ENCODE results near the gene ZNF484.

DNA sequence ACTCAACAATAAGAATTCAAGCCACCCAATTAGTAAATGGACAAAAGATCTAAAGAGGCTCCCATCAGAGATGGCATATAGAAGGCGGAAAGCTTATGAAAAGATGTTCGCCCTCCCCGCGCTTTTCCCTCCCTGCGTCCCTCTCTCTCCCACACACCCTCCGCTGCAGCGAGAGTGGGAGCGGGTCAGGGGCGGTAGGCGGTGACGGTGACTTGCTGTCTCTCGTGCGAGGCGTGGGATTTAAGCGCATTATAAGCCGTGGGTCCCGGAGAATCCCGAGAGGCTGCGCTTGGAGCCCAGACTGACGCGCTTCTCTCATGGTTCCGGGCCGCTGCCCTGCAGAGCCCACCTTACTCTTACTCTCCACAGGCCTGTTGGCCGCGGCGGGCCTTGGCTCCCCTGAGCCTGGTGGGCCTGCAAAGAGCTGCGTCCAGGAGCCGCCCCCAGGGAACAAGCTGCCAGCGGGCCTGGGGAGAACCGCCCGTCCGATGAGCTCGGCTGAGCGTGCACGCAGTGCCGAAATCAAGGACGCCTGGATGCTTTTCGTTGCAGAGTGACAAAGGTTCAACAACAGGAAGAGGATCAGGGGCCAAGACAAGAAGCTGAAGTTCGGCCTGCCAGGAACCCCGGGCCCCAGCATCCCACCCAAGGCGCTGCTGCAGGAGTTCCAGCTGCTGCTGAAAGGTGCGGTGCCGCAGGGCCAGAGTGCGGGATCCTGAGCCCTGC is 70.6 kb downstream of the ZNF484 start:
- TF ChIP-seq, protein P1, sequence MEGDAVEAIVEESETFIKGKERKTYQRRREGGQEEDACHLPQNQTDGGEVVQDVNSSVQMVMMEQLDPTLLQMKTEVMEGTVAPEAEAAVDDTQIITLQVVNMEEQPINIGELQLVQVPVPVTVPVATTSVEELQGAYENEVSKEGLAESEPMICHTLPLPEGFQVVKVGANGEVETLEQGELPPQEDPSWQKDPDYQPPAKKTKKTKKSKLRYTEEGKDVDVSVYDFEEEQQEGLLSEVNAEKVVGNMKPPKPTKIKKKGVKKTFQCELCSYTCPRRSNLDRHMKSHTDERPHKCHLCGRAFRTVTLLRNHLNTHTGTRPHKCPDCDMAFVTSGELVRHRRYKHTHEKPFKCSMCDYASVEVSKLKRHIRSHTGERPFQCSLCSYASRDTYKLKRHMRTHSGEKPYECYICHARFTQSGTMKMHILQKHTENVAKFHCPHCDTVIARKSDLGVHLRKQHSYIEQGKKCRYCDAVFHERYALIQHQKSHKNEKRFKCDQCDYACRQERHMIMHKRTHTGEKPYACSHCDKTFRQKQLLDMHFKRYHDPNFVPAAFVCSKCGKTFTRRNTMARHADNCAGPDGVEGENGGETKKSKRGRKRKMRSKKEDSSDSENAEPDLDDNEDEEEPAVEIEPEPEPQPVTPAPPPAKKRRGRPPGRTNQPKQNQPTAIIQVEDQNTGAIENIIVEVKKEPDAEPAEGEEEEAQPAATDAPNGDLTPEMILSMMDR (conservative IDR thresholded peaks at IDR 0.05; ENCODE audit: low read depth, low read length) = no peak
- TF ChIP-seq EZH2 (IDR thresholded peaks at IDR 0.05; ENCODE audit: low read length, unreplicated experiment) = no peak
